ENCODE measurements around the gene RBX1. TPM values are rescaled to one million over a fixed set of nuclear protein-coding genes. Genes with fewer than 3 reads are reported as not detected.

Gene RBX1
- polyA plus RNA-seq, 1 donor from 2014 or later = 181 TPM

DNA sequence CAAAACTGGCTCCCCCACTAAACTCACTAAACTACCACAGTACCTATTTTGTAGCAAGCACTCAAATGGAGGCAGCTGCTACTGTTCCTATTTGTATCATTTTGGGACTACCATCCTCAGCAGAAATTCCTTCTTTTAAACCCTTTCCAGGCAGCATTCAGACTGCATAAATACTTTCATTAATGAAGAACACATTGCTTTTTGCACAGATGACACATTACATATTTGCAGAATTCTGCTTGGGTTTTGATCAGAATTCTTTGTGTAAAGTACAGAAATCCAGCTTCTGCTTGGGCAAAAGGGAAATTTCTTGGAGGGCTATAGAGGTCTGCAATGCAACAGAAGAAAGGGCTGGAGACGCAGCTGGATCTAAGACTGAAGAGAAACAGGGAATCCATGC, 24.2 kb downstream of the RBX1 start:
- Histone ChIP-seq H3K9me2 (ENCODE audit: insufficient read depth, low read length) (no peaks in the 10 kb centered on the region), H3K79me2 (replicated peaks; ENCODE audit: insufficient read depth, low read length) (no peaks in the 10 kb centered on the region), H3K27me3 (ENCODE audit: insufficient read depth, low read depth, low read length) (no peaks in the 10 kb centered on the region), H3K4me3 (ENCODE audit: low read length) (no peak overlapping the region), H3F3A (ENCODE audit: insufficient read depth, low read length, poor library complexity, severe bottlenecking) (no peaks in the 10 kb centered on the region), H3K9ac (ENCODE audit: low read length) (no peak overlapping the region), H2AFZ (ENCODE audit: low read depth, low read length) (no peak overlapping the region), H3K36me3 (ENCODE audit: insufficient read depth, low read length) (no peaks in the 10 kb centered on the region), H4K20me1 (ENCODE audit: insufficient read depth) (no peaks in the 10 kb centered on the region), H3K4me2 (ENCODE audit: low read length) (no peak overlapping the region), H3K9me3 (ENCODE audit: low read length) (no peaks in the 10 kb centered on the region), H3K27ac (ENCODE audit: low read length) (no peak overlapping the region)
- TF ChIP-seq EP300 (conservative IDR thresholded peaks at IDR 0.05; ENCODE audit: poor library complexity, severe bottlenecking) = no peak
- no peak for TF ChIP-seq SMC3 (conservative IDR thresholded peaks at IDR 0.05; ENCODE audit: poor library complexity)
- TF ChIP-seq POLR2AphosphoS5 (IDR thresholded peaks at IDR 0.05) = no peak
- no peak for TF ChIP-seq RAD21 (conservative IDR thresholded peaks at IDR 0.05)
- TF ChIP-seq, protein P1, sequence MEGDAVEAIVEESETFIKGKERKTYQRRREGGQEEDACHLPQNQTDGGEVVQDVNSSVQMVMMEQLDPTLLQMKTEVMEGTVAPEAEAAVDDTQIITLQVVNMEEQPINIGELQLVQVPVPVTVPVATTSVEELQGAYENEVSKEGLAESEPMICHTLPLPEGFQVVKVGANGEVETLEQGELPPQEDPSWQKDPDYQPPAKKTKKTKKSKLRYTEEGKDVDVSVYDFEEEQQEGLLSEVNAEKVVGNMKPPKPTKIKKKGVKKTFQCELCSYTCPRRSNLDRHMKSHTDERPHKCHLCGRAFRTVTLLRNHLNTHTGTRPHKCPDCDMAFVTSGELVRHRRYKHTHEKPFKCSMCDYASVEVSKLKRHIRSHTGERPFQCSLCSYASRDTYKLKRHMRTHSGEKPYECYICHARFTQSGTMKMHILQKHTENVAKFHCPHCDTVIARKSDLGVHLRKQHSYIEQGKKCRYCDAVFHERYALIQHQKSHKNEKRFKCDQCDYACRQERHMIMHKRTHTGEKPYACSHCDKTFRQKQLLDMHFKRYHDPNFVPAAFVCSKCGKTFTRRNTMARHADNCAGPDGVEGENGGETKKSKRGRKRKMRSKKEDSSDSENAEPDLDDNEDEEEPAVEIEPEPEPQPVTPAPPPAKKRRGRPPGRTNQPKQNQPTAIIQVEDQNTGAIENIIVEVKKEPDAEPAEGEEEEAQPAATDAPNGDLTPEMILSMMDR (IDR thresholded peaks at IDR 0.05; ENCODE audit: poor library complexity, severe bottlenecking) = no peak
- TF ChIP-seq REST (IDR thresholded peaks at IDR 0.05; ENCODE audit: borderline replicate concordance) = no peak
- TF ChIP-seq TAF1 (IDR thresholded peaks at IDR 0.05; ENCODE audit: low read depth) = no peak
- no peak for TF ChIP-seq EZH2 (IDR thresholded peaks at IDR 0.05; ENCODE audit: borderline replicate concordance, insufficient read depth, low read length, poor library complexity, severe bottlenecking)
- TF ChIP-seq MXI1 (conservative IDR thresholded peaks at IDR 0.05; ENCODE audit: poor library complexity, severe bottlenecking) = no peak

- no peaks in the 10 kb centered on the region for H3K79me2 ChIP-seq (replicated peaks; ENCODE audit: insufficient read depth, low read length)
- H3K36me3 ChIP-seq (ENCODE audit: insufficient read depth, low read length) = no peaks in the 10 kb centered on the region
- H2AFZ ChIP-seq (ENCODE audit: low read depth, low read length) = no peak overlapping the region
- H3K27me3 ChIP-seq (ENCODE audit: insufficient read depth, low read depth, low read length) = no peaks in the 10 kb centered on the region
- H3K9me3 ChIP-seq (ENCODE audit: low read length) = no peaks in the 10 kb centered on the region
- no peak overlapping the region for H3K4me3 ChIP-seq (ENCODE audit: low read length)
- H3F3A ChIP-seq (ENCODE audit: insufficient read depth, low read length, poor library complexity, severe bottlenecking) = no peaks in the 10 kb centered on the region
- H3K4me2 ChIP-seq (ENCODE audit: low read length) = no peak overlapping the region
- no peak for TF ChIP-seq POLR2AphosphoS5 (IDR thresholded peaks at IDR 0.05)
- TF ChIP-seq RAD21 (conservative IDR thresholded peaks at IDR 0.05) = no peak
- no peak for TF ChIP-seq MXI1 (conservative IDR thresholded peaks at IDR 0.05; ENCODE audit: poor library complexity, severe bottlenecking)
- TF ChIP-seq SMC3 (conservative IDR thresholded peaks at IDR 0.05; ENCODE audit: poor library complexity) = no peak
- no peak for TF ChIP-seq REST (IDR thresholded peaks at IDR 0.05; ENCODE audit: borderline replicate concordance)
- TF ChIP-seq, protein P1 (IDR thresholded peaks at IDR 0.05; ENCODE audit: poor library complexity, severe bottlenecking) = no peak
- TF ChIP-seq TAF1 (IDR thresholded peaks at IDR 0.05; ENCODE audit: low read depth) = no peak
- no peak for TF ChIP-seq EP300 (conservative IDR thresholded peaks at IDR 0.05; ENCODE audit: poor library complexity, severe bottlenecking)
- TF ChIP-seq EZH2 (IDR thresholded peaks at IDR 0.05; ENCODE audit: borderline replicate concordance, insufficient read depth, low read length, poor library complexity, severe bottlenecking) = no peak
- no peak overlapping the region for H3K27ac ChIP-seq (ENCODE audit: low read length)
- no peaks in the 10 kb centered on the region for H4K20me1 ChIP-seq (ENCODE audit: insufficient read depth)
- H3K9me2 ChIP-seq (ENCODE audit: insufficient read depth, low read length) = no peaks in the 10 kb centered on the region
- H3K9ac ChIP-seq (ENCODE audit: low read length) = no peak overlapping the region
Measured at GRCh38 chr22:40976866-40977700, 25.9 kb downstream of the RBX1 start.
